ENCODE measurements around the gene BCL2L2. TPM values are rescaled to one million over a fixed set of nuclear protein-coding genes. Genes with fewer than 3 reads are reported as not detected.

The BCL2L2 gene
- total and polyA plus RNA-seq, 11 donors: 16.6 to 52.9 (median 36.7) TPM

- Histone ChIP-seq H3K4me3 (peak overlapping the region; percentile 27 to 97 (median 88)), H3K27me3 (no peaks in the 10 kb centered on the region), H3K9me3 (no peaks in the 10 kb centered on the region), H3K36me3 (peaks cover 0 to 6% (median 0%) of the 10 kb centered on the region in 9 donors), H3K27ac (peak overlapping the region; percentile 70 to 99 (median 95)), H3K4me1 (peaks cover 0 to 27% (median 17%) of the 10 kb centered on the region in 12 donors)
- 58 to 72% (median 61%) methylated on average over 6 of the region's 6 CpGs for WGBS, 4 donors
- no peak for ATAC-seq
- intact Hi-C loops (cut with DNase I): loop anchor here in 3 of 10 donors (2.0 kb wide), 1 partner anchor 14 kb away; no protein-coding TSS in a partner anchor
- no peak for DNase-seq
- TF ChIP-seq POLR2A (IDR thresholded peaks at IDR 0.05) (no peak), CTCF (IDR thresholded peaks at IDR 0.05) (no peak)
Observed at GRCh38 chr14:23286902-23287479, 19.6 kb upstream of the BCL2L2 start.

- Histone ChIP-seq H3K36me3 (peaks cover 0 to 35% (median 26%) of the 10 kb centered on the region in 9 donors), H3K4me3 (no peak overlapping the region), H3K9me3 (no peaks in the 10 kb centered on the region), H3K27ac (peak overlapping the region in 2 of 12 donors; percentile 17 to 25), H3K27me3 (no peaks in the 10 kb centered on the region), H3K4me1 (peaks cover 0 to 35% (median 25%) of the 10 kb centered on the region in 12 donors)
- intact Hi-C loops (cut with DNase I): loop anchor here in 5 of 10 donors (2.0 to 10.0 kb wide), 3 partner anchors 30 to 173 kb away; no protein-coding TSS in a partner anchor
- 27 to 32% (median 29%) methylated on average over 24 of the region's 24 CpGs for WGBS, 4 donors
- no peak for TF ChIP-seq POLR2A (IDR thresholded peaks at IDR 0.05)
- TF ChIP-seq CTCF (IDR thresholded peaks at IDR 0.05): peak; percentile 78 to 89 (median 85)
- DNase-seq: peak in 1 of 5 donors; percentile 55
- peak in 3 of 4 donors; percentile 49 to 67 (median 63) for ATAC-seq
Observed at GRCh38 chr14:23294734-23295561, 11.7 kb upstream of the BCL2L2 start.

- 88 to 92% (median 90%) methylated on average over 7 of the region's 7 CpGs for WGBS, 4 donors
- DNase-seq (no peak), ATAC-seq (no peak)
- Histone ChIP-seq H3K27ac (peak overlapping the region in 1 of 12 donors; percentile 15), H3K27me3 (no peaks in the 10 kb centered on the region), H3K4me1 (peaks cover 0 to 43% (median 32%) of the 10 kb centered on the region in 12 donors), H3K36me3 (peaks cover 0 to 35% (median 26%) of the 10 kb centered on the region in 9 donors), H3K4me3 (no peak overlapping the region), H3K9me3 (no peaks in the 10 kb centered on the region)
- no peak for TF ChIP-seq CTCF (IDR thresholded peaks at IDR 0.05)
- no peak for TF ChIP-seq POLR2A (IDR thresholded peaks at IDR 0.05)
- intact Hi-C loops (cut with DNase I): loop anchor here in 4 of 10 donors (5.0 to 10.0 kb wide), 2 partner anchors 171 to 174 kb away; no protein-coding TSS in a partner anchor
Observed at GRCh38 chr14:23296012-23296777, 10.4 kb upstream of the BCL2L2 start.
